ENCODE data around the gene OSBPL3.
"Not testable (repeated sequence)": the region's sequence is repeated elsewhere in the genome, so short reads cannot be mapped to it uniquely, and the experiment has no call there.

Gene OSBPL3

DNA sequence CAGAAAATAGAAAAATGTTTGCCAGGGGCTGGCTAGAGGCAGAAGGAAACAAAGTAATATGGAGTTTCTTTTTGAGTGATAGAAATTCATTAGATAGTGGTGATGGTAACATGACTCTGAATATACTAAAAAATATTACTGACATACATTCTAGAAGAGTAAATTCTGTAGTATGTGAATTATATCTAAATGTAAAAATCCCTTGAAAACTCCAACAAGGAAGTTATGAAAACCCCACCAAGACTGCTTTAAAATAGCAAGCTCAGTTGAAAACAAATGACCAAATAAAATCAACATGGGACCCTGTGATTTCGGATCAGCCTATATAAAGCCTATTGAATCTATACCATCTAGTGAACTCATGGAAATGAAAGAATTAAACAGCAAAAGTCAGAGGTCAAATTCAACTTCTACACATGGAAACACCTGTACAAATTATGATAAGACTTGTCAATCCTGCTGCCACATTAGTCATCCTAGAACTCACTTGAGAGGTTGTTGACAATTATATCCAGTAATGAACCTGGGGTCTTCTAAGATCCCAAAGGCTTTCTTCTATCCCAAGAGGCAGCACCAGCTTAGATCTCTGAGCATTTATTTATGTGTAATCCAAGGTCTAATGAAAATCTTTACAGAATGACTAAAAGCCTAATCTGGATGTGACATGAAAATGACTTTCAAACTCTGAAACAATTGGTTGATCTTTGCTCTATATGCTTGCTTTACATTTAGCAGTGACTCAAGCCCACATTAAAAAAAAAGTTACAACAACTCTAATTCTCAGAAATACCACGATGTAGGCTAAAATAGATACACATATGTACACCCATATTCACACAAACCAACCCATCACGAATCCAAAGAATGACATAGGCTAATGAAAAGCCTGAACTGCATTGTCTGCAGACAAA is 59.3 kb downstream of the OSBPL3 start:
- DNase-seq (ENCODE audit: low read depth in 2 of 2) = no peak

DNA sequence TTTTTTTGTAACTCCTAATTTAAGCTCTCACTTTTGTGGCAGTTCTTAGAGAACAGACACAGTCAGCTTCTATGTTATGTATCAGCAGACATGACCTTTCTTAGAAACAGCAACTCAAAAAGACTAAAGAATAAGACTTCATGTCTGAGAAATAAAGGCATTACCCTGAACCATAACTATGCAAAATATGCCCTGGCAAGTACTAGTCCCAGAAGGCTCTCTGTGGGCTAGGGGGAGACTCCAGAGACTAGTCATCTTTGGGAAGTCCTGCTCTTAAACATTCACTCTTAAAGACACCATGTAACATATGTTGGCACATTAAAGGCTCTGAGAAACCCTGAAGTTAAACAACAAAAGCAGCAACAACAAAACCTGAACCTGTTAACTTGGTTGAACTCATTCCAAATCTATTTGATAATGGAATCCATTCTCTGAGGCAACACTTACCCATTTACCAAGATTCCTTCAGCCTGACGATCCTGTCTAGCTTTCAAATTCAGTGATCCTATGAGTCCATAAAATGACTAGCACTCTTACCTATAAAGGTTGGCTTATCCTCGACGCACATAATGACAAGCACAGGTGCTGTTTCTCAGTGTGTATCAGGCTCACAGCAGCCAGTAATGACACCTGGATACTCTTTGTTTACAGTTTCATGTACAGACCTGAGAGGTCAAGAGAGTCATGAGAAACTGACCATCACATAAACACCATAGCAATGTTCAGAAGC is 62.3 kb downstream of the OSBPL3 start:
- DNase-seq (ENCODE audit: low read depth in 2 of 2) = no peak

DNA sequence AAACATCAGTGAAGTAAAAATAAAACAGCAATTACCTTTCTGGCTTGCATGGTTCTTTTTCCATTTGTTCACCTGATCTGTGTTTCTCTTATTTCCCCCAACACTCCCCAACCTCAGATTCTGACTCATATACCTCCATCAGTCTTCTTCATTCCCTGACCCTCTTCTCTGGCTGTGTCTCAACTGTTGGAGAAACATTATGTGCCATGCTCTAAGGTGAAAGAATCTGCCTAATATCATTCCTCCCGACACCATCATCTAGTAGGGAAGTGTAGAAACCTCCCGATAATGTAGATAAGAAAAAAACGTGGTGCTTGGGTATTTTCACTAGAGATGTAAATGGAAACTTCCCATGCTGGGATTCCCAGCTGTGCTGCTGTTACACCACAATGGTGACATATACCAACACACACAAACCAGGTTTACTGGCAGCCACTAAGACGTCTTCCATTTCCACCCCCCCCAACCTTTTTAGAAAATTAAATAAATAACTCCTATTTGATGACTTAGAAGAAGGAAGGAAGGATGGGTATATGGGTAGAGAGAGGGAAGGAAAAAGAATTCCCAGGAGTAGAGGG is 63.4 kb downstream of the OSBPL3 start:
- no peak for DNase-seq (ENCODE audit: low read depth in 2 of 2)

DNA sequence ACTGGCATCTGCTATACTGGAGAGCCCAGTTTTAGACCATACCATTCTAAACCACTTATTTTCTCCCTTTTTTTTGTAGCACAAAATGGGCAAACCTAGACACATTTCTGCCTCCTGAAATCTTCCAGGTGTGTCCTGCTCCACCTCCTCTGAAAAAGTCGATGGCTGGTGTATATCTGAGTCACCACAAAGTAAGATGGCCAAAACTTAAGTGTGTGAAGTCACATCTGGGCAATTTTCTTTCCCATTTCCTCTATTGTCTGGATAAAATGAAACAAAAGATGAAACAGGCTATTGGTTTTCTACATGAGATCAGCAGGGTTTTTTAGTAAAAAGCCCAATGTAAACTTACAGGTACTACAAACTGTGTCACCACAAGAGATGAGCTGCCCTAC is 65.5 kb downstream of the OSBPL3 start:
- DNase-seq (ENCODE audit: low read depth in 2 of 2) = no peak

DNA sequence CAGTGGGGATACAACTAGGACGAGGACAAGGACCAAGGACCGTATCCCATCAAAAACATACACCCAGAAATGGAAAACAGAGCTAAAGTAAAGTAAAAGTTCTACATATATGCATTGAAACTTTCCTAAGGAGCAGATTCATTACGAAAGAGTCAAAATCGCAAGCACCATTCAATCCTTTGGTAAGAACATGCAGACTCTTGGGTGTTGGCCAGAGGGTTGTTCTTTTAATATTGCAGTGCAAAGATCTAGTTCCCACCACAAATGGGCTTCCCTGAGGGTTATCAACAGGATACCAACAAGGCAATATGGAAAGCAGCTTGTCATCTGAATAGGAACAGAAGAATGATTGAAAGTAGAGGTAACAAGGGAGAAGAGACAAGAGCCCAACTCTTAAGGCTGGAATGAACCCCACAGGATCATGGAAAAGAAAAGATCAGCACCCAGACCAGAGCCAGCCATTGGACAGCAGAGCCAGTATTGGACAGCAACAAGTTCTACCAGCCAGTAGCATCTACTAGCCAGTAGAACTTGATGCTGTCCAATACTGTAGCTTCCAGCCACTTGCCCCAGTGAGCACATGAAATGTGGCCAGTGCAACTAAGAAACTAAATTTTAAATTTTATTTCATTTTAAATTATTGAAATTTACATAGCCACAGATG is 66.0 kb downstream of the OSBPL3 start:
- no peak for DNase-seq (ENCODE audit: low read depth in 2 of 2)

GRCh38 chr7:24912874-24913514 is 67.0 kb downstream of the OSBPL3 start:
- no peak for DNase-seq (ENCODE audit: low read depth in 2 of 2)

DNA sequence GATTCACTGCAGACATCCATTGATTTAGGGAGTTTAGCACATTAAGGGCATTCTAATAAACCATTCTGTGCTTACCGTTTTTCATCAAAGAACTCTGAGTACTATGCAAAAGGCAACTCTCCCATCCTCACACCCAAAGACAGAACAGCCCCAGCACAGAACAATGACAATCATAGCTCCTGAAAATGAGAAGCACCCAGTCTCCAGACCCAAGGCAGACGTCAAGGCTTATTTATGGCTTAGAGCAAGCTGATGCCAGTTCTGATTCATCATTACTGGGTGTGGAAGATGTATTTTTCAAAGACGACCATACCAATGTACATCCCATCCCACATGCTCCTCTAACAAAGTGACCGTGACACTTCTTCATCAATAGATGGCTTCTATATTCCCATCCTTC is 67.6 kb downstream of the OSBPL3 start:
- no peak for DNase-seq (ENCODE audit: low read depth in 2 of 2)

GRCh38 chr7:24911213-24911603 is 68.8 kb downstream of the OSBPL3 start:
- DNase-seq (ENCODE audit: low read depth in 2 of 2) = no peak

- no peak for DNase-seq (ENCODE audit: low read depth in 2 of 2)
Observed at GRCh38 chr7:24910551-24911212, 69.3 kb downstream of the OSBPL3 start.

- DNase-seq (ENCODE audit: low read depth in 2 of 2) = no peak
Observed at GRCh38 chr7:24908727-24909126, 71.3 kb downstream of the OSBPL3 start.

DNA sequence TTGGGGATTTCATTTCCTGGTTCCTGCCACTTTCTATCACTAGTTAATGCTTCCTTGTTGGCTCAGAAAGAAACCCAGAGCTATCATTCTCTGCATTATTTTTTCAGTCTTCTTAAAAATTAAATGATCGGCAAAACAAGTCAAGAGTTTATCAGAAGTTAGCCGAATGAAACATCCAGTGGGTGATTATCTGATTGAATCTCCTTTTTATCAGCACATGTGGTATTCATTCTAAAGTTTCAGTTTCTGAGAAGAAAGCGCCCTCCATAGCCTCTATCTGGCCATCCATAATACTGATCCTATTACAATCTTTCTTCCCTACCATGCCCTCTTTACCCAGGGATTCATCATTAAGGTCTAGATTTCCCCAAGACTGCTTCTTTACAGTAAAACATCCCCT is 71.8 kb downstream of the OSBPL3 start:
- DNase-seq (ENCODE audit: low read depth in 2 of 2) = no peak

- no peak for DNase-seq (ENCODE audit: low read depth in 2 of 2)
Observed at GRCh38 chr7:24907311-24907886, 72.6 kb downstream of the OSBPL3 start.

DNA sequence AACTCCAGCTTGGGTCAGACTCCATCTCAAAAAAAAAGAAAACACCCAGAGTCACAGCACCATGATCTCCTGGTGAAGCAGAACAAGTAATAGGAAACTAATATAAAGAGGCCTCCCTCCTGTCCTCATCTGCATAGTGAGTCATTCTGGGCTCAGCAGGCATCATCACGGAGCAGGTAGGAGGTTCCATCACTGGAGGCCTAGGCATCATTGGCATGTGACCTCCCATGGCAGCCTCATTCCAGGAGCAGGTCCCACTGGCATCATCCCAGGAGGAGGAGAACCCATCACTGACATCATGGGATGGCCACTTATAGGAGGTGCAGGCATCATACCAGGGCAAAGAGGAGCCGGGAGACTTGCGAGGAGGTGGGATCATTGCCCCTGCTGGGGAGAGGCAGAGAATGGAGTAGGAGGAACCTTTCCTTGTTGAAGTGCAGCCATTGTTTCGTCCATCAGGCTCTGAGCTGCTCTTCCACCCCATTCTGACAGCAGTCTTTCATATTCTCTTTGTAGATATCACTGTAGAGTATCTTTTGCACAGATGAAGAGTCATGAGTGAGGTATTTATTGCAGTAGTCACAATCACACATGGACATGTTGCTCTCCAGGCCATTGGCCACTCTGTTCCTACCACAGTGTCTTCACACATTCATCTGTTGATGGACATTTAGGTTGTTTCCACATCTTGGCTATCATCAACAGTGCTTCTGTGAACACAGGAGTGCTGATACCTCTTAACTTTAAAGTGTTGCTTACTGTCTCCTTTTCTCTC is 73.8 kb downstream of the OSBPL3 start:
- no peak for DNase-seq (ENCODE audit: low read depth in 2 of 2)

- not testable (repeated sequence) for DNase-seq (ENCODE audit: low read depth in 2 of 2)
Observed at GRCh38 chr7:24903992-24904391, 76.0 kb downstream of the OSBPL3 start.

- no peak for DNase-seq (ENCODE audit: low read depth in 2 of 2)
Observed at GRCh38 chr7:24903559-24903958, 76.4 kb downstream of the OSBPL3 start.

GRCh38 chr7:24902931-24903330 is 77.0 kb downstream of the OSBPL3 start:
- DNase-seq (ENCODE audit: low read depth in 2 of 2) = no peak

DNA sequence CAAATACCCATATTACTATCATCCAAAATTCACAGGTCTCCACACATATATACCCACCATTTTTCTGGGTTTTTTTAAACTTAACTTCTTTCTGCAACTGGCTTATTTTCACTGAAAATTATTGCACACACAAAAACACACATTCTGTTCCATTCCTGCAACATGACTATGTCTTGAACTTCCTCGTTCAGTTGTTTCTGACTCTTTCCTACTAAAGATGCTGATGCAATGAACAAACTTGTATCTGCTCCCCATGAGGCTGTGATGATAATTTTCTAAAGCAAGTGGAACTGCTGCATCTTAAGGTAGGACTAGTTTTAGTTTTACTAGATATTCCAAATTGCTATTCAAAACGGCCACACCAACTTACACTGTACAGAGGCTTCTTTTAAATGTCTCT is 77.7 kb downstream of the OSBPL3 start:
- no peak for DNase-seq (ENCODE audit: low read depth in 2 of 2)

DNA sequence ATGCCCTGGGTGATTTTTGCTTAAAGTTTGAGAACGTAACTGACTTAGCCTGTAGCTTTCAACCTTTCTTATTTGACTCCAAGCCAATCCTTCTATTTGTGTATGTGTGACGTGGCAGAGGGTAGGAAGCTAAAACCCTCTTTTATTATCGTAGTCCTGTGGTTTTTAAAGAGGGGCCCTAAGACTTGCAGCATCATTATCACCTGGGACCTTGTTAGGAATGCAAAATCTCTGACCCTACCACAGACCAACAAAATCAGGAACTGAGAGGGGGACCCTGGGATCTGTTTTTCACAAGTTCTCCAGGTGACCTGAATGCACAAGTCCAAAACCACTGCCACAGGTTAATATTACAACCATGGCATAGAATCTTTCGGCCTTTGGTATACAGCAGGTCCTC is 80.1 kb downstream of the OSBPL3 start:
- no peak for DNase-seq (ENCODE audit: low read depth in 2 of 2)

DNA sequence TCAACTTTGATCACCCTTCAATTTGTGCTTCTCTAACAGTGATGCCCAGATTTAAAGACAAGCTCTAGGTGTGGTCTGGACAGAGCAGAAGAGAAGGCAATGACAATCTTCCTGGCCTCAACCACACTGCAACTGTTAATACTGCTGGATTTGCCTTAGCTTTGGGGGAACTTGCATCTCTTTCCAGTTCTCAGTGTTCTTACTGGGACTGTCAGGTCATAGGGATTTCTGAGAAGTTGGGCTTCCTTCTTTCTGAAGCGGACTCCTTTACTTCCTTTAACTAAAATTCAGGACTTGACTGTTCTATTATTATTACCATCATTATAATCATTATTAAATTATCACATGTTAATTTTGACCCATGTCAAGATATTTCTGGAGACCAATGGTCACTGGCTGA is 80.8 kb downstream of the OSBPL3 start:
- no peak for DNase-seq (ENCODE audit: low read depth in 2 of 2)

DNA sequence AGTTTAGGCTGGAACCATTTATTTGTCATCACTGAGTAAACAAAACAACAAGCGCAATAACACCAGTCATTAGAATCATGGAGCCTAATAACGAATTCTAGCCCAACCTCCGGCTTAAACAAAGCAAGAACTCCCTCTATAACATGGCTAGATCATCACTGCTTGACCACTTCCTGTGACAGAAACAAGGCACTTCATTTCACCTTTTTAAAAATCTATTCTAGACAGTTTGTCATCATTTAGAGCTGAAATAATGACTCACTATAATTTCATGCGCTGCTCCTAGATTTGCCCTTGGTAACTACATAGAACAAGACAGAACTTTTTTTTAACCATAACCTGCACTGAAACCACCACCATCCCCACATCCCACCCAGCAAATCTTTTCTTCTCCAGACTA is 81.3 kb downstream of the OSBPL3 start:
- no peak for DNase-seq (ENCODE audit: low read depth in 2 of 2)

Data from stimulated activated CD4-positive, alpha-beta T cell treated with anti-CD3 and anti-CD28 coated beads, Interleukin-1b, Interleukin-23, amount 100 ng/mL, for 1 hour (primary cell).